ENCODE data around the gene CHCHD6.

CHCHD6 gene

DNA sequence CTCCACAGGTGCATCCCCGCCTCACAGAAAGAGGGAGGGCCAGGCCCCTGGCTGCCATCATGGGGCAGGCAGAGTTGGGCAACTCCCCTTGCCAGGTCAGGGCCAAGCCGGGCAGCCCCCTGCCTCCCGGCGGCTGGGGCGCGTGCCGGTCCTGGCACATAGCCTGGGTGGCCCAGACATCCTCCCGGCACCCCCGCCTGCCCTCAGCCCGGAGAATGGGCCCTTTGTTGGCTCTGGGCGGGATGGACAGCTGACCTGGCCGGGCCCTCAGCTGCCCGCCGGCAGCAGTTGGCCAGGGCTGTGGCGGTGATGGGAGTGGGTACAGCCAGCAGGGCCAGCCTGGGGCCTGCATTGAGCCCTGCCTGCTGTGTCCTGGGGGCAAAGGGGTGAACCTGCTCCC, 295.3 kb downstream of the CHCHD6 start:
- DNase-seq = no peak

DNA sequence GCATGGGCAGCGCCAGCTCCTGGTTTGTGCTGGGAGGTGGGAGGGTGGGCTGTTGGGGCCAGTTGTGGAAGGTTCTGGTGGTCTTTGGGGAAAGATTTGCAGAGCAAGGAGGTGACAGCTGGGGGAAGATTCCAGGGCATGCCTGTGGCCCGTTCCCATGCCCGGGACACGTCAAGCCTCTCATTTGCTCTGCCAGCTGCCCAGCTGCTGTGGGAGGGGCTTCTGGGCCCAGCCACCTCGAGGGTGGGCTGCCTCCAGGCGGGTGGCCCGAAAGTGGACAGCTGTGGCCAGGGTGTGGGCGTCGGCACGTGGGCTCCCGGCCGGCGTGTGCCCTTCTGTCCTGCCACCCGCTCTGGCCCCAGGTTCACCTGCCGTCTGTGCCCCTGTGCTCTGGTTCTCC, 296.1 kb downstream of the CHCHD6 start:
- no peak for DNase-seq

DNA sequence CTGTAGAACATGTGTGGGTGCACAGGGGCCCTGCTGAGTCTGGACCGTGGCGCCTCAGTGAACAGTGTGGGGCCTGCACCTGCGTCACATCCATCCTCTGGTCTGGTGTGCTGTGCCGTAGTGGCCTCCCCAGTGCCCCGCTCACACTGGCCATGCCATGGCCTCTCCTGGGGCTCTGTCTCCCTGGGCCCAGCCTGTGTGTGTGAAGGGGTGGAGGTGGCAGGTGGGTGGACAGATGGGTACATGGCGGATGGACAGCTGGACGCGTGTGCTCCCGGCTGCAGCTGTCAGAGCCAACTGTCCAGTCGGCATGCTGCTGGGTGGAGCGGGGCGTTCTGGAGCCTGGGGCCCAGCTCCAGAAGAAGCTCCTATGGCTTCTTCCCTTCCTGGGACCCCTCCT, 296.7 kb downstream of the CHCHD6 start:
- no peak for DNase-seq

DNA sequence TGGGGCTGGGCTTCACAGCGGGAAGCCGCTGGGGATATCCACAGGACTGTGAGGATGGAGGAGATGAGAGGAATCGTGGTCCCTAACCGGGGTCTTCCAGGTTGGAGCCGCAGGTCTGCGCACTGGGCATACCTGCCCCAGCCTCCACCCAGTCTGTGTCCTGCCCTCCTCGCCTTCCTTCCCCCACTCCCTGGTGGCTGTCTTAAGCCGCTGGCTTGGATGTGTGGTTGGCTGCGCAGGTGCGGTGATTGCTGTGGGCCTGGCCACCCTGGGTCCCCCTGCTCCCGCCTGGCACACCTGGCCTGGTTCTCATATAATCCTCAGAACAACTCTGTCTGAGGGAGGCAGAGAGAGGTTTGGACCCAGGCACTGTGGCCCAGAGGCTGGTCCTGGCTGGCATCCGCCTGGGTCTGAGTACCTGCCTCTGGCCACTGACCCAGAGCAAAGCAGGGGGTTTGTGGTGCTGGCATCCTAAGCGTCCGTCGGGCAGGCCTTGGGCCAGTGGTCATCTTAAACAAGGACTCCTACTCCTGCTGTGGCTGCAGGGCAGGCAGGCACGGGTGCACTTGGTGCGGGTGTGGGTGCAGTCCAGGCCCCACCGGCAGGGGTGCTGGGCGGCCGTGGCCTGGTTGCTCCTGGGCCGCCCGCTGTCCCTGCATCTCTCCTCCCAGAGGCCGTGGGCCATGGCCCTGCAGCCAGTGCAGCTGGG, 297.6 kb downstream of the CHCHD6 start:
- DNase-seq = no peak

DNA sequence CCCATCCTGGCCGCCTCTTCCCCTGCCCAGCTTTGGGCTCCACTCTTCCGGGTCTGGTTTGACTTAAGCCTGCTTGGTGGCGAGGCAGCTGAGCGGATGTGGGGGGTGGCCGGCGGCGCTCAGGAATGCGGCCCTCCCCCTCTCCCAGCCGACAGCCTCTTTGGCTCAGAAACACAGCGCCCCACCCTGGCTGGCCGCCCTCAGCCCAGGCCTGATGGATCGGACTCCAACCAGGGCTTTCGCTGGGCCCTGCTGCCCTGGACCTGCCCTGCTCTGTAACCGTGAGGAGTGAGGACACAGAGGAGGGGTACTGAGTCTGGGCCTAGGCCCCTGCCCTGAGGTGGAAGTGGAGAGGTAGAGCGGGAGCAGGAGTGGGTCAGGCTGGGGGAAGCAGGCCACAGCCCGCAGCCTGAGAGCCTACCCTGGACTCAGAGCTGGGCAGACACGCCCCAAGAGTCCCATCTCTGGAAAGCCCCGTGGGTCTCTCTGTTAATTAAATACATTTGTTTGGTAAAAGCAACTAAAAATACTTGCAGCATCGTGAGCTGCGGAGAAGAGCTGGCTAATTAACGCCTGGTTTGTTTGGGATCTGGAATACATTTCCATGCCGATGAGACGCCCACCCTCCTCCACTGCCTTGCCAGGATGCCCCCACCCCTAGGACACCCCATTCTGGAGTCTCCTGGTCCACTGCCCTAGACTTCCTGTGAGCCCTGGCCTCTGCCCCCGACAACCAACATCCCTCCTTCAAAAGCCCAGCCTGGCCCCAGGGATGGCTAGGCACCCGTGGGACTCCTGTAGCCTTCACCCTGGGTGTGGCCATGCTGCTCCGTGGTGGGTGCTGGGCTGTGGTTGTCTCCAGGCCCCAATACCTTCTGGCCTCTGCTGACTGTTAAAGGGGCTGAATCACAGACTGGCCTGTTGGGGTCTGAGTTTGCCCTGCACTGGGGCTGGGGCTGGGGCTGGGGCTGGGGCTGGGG, 298.4 kb downstream of the CHCHD6 start:
- no peak for DNase-seq

DNA sequence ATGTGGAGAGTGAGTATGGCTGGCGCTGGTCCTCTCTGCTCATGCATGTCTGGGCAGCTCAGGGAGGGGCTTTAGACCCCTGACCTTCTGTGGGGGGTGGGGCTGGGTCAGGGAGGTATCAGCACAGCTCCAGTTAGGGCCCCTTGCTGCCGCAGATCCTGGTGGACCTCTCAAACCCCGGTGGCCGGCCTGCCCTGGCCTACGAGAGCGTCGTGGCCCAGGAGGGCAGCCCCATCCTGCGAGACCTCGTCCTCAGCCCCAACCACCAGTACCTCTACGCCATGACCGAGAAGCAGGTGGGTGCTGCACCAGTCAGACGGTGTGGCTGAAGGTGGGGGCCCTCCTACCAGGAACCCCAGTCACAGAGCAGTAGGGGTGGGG, 299.1 kb downstream of the CHCHD6 start:
- no peak for DNase-seq

DNA sequence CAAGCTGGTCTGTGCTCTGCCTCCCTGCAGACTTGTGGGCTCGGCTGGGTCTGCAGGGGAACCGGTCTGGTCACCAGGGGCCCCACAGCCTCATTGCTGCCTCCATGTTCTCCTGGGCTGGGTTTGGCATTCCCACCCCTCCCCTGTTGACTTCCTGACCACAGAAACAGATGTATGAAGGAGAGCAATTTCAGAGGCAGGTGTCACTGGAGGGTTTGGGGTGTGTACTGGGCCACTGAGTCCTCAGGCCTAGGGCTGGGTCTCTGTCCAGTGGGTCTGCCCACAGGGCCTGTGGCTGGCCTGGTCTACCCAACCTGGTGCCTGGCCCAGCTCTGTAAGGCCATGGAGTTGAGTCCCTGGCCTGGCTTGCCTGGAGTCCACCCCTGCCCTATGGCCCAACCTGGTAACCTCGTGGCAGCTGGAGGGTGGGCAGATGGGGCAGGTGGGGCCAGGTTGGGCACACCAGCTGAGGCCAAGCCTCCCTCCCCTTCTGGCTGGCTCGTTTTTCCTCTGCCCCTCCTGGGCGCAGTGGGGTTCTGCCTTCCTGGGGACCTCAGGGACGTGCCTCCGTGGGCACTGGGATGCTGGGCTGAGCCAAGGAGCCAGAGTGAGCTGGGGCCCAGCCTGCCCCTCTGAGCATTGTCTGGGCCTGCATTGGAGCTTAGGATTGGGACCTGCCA, 299.7 kb downstream of the CHCHD6 start:
- DNase-seq = no peak

DNA sequence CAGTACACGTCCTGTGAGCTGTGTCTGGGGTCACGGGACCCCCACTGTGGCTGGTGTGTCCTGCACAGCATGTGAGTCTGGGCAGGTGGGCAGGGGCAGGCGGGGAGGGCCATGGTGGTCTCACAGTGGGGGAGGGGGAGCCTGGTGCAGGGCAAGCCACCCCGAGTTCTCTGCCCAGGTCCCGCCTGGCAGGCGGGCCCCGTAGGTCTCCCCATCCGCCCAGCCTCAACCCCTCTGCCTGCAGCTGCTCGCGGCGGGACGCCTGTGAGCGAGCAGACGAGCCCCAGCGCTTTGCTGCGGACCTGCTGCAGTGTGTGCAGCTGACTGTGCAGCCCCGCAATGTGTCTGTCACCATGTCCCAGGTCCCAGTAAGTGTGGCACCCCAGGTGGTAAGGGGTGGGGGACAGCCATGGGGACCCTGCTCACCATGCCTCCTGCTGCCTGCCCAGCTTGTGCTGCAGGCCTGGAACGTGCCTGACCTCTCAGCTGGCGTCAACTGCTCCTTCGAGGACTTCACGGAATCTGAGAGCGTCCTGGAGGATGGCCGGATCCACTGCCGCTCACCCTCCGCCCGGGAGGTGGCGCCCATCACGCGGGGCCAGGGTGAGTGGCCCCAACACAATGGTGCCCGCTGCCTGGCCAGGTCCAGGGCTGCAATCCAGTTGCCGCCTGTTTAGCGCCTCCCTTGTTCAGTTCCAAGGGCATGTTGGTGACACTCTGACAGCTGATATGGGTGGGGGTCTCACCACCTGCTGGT, 300.8 kb downstream of the CHCHD6 start:
- DNase-seq = no peak

DNA sequence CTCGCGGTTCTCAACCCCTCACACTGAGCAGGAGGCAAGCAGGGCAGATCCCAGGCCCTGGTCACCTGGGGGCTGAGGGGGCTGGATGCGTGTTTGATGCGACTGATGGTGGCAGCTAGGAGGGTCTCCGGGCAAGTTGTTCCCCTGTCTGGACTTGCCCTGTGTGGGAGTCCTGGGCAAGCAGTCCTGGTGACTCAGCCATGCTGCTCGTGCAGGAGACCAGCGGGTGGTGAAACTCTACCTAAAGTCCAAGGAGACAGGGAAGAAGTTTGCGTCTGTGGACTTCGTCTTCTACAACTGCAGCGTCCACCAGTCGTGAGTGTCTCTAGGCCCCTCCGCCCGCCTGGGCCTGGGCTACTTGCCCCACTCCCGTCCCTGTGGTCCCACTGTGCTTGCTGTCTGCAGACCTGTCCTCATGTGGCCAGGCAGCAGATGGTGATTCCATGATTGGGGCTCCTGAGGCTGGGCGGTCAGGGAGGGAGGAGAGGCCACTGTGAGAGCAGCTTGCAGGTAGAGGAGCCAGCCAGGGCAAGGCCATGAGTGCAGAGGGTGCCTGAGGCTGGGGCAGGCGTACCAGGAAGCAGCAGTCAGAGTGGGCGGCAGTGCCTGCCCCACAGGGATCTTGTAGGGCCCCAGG, 301.9 kb downstream of the CHCHD6 start:
- no peak for DNase-seq

DNA sequence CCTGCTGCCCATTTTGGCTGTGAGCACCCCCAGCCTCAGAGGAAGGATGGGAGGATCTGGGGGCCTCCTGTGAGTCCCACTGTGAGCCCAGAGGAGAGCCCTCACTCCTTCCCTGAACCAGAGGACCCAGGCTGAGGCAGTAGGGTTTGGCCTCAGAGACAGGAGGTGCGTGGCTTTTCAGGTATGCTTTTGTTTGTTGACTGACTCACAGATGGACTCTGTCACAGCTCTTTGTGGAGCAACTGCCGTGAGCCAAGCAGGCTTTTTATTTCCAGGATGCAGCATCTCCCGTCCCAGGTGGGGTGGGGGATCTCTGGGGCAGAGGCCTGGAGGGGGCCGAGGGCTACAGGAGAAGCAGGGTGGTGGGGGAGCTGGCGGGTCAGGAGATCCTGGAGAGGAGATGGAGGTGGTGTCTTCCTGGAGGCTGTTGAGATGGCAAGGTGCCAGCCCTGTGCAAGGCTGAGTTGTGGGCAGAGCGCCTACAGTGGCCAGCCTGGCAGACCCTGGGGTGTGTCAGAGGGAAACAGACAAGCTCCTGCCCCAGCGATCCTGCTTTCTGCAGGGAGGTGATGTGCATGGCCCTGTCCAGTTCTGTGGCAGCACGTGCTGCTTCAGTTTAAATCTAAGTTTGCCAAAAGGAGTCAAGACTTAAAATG, 302.9 kb downstream of the CHCHD6 start:
- no peak for DNase-seq

DNA sequence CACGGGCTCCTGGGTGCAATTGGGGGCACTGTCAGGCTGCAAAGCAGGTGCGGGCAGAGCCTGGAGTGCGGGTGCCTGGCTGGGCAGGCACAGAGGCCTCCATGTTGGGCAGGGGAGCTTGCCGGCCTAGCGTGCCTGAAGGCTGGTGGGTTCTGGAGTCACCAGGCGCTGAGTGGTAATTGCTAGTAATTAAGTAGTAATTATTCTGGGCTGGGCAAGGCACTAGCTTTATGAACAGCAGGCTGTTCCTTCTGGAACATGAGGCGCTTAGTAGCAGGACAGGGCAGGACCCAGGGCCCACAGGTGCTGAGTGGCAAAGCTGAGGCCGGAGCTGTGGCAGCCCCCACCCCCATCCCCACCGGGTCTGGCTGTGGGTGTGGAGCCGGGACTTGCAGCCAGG, 304.2 kb downstream of the CHCHD6 start:
- no peak for DNase-seq

DNA sequence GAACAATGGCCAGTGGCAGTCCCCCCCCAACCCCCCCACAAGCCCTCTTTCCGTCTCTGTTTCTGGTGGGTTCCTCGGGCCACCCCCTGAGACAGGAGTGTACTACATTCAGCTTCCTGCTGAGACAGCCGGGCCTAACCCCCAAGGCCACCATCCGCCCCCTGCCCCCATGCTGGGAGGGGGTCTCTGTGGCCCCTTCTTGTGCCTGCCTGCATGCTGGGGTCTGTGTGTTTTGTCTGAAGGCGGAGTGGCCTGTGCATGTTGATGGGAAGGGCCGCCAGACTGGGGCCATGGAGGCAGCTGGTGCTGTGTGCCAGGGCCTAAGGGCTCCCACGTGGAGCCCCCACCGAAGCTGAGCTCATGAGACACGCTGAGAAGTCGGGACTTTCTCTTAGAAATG, 305.5 kb downstream of the CHCHD6 start:
- no peak for DNase-seq
